ENCODE data around the gene CNIH2. TPM values are rescaled to one million over a fixed set of nuclear protein-coding genes. Genes with fewer than 3 reads are reported as not detected.

Gene CNIH2
- total RNA-seq, 1 experiment from 2014 or later: 3.4 TPM

DNA sequence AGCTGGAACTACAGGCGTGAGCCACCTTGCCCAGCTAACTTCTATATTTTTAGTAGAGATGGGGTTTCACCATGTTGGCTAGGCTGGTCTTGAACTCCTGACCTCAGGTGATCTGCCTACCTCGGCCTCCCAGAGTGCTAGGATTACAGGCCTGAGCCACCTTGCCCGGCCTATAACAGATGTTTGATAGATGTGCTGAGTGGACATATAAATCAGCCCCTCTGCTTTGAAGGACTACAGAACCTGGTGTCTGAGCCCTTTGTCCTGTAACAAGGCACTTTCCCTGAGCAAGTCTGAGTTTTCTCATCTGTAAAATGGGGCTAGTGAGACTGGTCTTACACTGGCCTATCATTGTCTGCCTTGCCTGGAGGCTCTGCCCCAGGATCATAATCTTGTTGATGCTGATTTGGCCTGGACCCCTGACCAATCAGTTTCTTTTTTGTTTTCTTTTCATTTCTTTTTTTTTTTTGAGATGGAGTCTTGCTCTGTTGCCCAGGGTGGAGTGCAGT, 51.2 kb downstream of the CNIH2 start:
- no peak for DNase-seq (ENCODE audit: low read depth)

DNA sequence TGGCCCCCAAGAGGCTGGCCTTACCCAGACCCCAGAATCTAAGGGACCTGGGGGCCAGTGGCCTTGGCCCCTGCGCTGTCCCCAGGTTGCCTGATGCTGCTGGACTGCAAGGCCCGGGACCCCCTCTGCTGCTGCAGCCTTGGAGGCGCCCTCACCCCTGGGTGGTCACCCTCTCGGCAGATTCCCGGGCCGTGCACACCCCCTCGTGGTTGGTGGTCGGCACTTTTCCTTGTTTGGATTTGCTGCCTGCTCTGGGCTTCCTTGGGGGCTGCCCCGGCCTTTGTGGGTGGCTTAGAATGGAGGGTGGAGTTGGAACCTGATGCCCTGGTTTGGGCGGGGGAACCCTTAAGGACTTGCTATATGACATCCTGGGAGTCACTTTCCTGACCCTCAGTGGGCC, 53.0 kb downstream of the CNIH2 start:
- DNase-seq (ENCODE audit: low read depth): no peak

DNA sequence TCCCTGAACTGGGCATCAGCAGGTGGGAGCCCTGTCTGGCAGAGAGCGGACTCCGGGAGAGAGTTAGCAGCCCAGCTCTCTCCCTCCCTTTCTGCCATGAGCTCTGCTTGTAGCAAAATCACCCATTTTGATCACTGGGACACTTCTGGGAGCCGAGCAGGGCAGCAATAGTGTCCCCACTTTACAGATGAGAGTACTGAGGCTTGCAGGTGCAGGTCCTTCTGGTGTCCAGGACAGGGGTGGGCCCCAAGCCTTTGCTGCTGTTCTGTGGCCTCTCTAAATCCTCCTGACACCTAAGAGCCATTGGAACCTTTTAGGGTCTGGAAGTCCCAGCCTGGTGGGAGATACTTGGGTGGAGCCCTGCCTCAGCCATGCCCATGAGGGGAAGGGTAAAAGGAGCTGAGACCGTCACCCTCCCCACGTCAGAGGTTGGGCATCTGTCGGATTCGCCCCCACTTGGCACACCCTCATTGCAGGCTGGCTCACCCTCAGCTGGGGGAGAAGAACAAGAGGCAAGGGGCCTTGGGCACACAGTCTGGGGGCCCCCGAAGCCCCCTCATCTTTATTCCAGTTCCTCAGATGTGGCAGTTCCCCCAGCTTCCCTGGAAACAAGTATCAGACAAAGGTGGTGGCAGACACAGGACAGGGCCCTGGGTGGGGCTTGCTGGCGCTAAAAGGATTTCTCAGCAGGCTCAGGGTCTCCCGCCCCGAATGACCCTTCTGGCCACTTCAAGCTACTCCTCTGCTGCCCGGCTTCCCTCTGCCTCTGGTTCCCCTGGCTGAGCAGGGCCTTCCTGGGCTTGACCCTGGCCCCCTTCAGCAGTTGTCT, 53.8 kb downstream of the CNIH2 start:
- DNase-seq (ENCODE audit: low read depth): no peak

DNA sequence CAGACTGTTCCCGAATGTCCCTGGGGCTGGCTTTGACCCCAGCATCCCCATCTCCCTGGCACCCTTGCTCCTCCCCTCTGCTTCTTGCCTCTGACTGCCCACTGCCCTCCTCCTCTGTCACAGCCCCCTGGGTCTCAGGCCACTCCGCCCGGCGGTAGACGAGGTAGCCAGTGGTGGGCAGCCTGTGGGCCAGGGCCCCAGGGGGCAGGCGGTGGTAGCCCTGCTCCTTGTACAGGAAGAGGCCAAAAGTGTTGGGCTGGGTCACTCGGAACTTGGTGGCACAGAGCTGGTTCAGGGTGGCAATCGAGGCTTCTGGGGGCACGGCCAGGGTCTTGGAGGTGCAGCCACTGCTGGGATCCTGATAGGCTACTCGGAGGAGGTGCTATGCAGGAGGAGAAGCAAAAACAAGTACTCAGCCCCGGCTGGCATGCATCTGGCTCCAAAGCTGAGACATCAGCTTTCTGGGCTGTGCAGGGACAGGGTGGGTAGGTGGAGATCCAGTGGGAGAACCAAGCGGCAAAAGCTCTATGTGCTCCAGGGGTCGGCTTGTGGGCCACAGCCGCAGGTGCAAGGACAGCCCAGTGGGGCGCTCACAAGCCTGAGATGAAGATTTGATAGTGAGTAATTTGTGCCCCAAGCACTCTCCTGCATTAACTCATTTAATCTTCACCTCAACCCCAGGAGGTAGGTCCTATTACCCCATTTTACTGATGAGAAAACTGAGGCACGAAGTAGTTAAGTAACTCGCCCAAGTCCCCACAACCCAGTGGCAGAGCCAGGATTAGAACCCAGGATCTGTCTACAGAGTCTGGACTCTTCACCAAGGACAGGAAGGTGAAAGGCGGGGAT, 54.6 kb downstream of the CNIH2 start:
- no peak for DNase-seq (ENCODE audit: low read depth)

DNA sequence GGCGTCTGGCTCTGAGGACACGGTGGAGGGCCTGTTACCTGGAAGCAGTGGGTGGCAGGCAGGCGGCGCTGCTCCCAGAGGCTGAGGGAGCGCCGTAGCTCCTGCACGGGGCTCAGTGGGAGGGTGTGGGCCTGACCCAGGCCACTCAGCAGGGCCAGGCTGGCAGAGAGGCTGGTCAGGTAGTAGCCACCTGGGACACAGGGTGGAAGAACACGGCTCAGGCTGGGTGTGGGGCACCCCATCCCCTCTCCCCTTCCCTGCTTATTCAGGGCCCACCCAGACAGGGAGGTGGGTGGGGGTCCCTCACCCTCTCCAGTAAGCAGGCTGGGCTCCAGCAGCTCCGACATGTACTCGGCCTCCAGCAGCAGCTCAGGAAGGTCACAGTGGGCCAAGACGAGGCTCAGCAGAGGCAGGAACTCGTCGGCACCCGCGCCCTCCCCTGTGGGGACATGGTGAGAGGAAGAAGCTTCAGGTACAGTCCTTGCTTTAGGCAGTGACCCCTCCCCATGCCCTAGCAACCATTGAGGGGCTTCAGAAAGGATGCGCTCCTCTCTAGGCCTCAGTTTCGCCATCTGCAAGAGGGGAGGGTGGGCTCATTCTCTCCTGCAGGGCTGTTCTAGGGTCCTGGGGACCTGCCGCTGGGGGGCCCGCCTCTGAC, 55.4 kb downstream of the CNIH2 start:
- DNase-seq (ENCODE audit: low read depth): no peak

Other genes starting within 250 kb of the CNIH2 start
- not detected in 2 replicates for gene GAL3ST3, start 229.0 kb upstream of the CNIH2 start, total RNA-seq (2014; rRNA removed; shearing (Covaris generic))
- 164 and 233 TPM in 2 replicates for gene SF3B2, start 225.8 kb upstream of the CNIH2 start, total RNA-seq (2014; rRNA removed; shearing (Covaris generic))
- 24.2 and 32.7 TPM in 2 replicates for gene PACS1, start 207.9 kb upstream of the CNIH2 start, total RNA-seq (2014; rRNA removed; shearing (Covaris generic))
- 15.1 and 17.6 TPM in 2 replicates for gene KLC2, start 20.5 kb upstream of the CNIH2 start, total RNA-seq (2014; rRNA removed; shearing (Covaris generic))
- 189 and 209 TPM in 2 replicates for gene RAB1B, start 9.5 kb upstream of the CNIH2 start, total RNA-seq (2014; rRNA removed; shearing (Covaris generic))
- 197 and 221 TPM in 2 replicates for gene YIF1A, start 11.0 kb downstream of the CNIH2 start, total RNA-seq (2014; rRNA removed; shearing (Covaris generic))
- not detected in 2 replicates for gene TMEM151A, start 13.7 kb downstream of the CNIH2 start, total RNA-seq (2014; rRNA removed; shearing (Covaris generic))
- gene CD248, start 38.9 kb downstream of the CNIH2 start, total RNA-seq (2014; rRNA removed; shearing (Covaris generic)): not detected in 2 replicates
- gene RIN1, start 58.3 kb downstream of the CNIH2 start, total RNA-seq (2014; rRNA removed; shearing (Covaris generic)): 13.5 and 19.6 TPM in 2 replicates
- 80.9 and 93.6 TPM in 2 replicates for gene BRMS1, start 66.9 kb downstream of the CNIH2 start, total RNA-seq (2014; rRNA removed; shearing (Covaris generic))
- gene B4GAT1, start 69.5 kb downstream of the CNIH2 start, total RNA-seq (2014; rRNA removed; shearing (Covaris generic)): 33.0 and 40.3 TPM in 2 replicates
- gene SLC29A2, start 93.6 kb downstream of the CNIH2 start, total RNA-seq (2014; rRNA removed; shearing (Covaris generic)): 1.6 and 6.1 TPM in 2 replicates
- gene NPAS4, start 142.9 kb downstream of the CNIH2 start, total RNA-seq (2014; rRNA removed; shearing (Covaris generic)): not detected in 2 replicates
- 57.9 and 80.2 TPM in 2 replicates for gene MRPL11, start 160.7 kb downstream of the CNIH2 start, total RNA-seq (2014; rRNA removed; shearing (Covaris generic))
- gene PELI3, start 188.7 kb downstream of the CNIH2 start, total RNA-seq (2014; rRNA removed; shearing (Covaris generic)): 8.7 and 11.9 TPM in 2 replicates
- gene DPP3, start 202.3 kb downstream of the CNIH2 start, total RNA-seq (2014; rRNA removed; shearing (Covaris generic)): 60.3 and 106 TPM in 2 replicates
- 24.6 and 34.3 TPM in 2 replicates for gene BBS1, start 232.5 kb downstream of the CNIH2 start, total RNA-seq (2014; rRNA removed; shearing (Covaris generic))

All from M059J (cell line).